ENCODE measurements around the gene SLC18B1.

SLC18B1 gene

DNA sequence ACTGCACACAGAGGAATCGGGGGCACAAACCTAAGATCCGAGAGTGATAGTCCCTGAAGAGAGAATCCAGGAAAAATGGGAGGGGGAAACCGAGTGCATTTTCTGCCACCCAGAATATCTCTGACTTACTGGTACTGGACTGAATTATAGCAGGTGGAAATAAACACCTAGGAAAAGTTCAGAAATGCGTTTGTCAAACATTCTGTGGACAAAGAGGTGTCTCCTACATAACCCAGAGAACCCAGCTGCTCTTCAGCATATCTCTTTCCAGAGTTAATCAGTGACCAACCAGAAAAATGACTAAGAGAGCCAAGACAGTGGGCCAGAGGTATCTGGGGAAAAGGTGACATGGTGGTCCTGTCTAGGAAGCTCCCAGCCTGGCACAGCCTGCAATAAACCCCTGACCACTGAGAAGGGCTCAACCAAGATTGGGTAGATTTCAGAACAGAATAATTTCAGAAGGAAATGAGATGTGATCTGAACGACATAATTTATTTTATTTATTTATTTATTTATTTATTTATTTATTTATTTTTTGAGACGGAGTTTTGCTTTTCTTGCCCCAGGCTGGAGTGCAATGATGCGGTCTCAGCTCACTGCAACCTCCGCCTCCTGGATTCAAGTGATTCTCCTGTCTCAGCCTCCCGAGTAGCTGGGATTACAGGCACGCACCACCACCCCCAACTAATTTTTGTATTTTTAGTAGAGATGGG lies 78.5 kb downstream of the SLC18B1 start:
- Histone ChIP-seq H3K4me3 (no peak overlapping the region), H3K4me1 (no peaks in the 10 kb centered on the region), H3K9me3 (no peaks in the 10 kb centered on the region), H3K36me3 (no peaks in the 10 kb centered on the region), H3K27me3 (no peaks in the 10 kb centered on the region), H3K27ac (no peak overlapping the region)
- no peak for DNase-seq
- intact Hi-C loops (cut with DNase I; ENCODE audit: low total_unique reads) = no loop called here
- TF ChIP-seq, protein P1, sequence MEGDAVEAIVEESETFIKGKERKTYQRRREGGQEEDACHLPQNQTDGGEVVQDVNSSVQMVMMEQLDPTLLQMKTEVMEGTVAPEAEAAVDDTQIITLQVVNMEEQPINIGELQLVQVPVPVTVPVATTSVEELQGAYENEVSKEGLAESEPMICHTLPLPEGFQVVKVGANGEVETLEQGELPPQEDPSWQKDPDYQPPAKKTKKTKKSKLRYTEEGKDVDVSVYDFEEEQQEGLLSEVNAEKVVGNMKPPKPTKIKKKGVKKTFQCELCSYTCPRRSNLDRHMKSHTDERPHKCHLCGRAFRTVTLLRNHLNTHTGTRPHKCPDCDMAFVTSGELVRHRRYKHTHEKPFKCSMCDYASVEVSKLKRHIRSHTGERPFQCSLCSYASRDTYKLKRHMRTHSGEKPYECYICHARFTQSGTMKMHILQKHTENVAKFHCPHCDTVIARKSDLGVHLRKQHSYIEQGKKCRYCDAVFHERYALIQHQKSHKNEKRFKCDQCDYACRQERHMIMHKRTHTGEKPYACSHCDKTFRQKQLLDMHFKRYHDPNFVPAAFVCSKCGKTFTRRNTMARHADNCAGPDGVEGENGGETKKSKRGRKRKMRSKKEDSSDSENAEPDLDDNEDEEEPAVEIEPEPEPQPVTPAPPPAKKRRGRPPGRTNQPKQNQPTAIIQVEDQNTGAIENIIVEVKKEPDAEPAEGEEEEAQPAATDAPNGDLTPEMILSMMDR (IDR thresholded peaks at IDR 0.05) = no peak
